GM12878 (cell line): ENCODE data around the gene DNAJC15. TPM values are rescaled to one million over a fixed set of nuclear protein-coding genes. Genes with fewer than 3 reads are reported as not detected.

Experiments used
- ATAC-seq: fragments of 200-7000 bp; cut with Tn5 transposase; 3 replicates; pipeline ENCODE4 v1.9.1; 2020; ENCODE audit warnings: mild to moderate bottlenecking, moderate library complexity
- BruUV-seq: library from RNA; stranded (reverse); fragments of 400-500 nt; replicated peaks from 2 replicates; lab custom pipeline; 2021; lab: Mats Ljungman, UMichigan
- CTCF ChIA-PET: fragments of 300-600 bp; sonication (Branson Sonifier 250); formaldehyde crosslinking; extraction: SDS; loops from one replicate; lab custom pipeline; 2021; ENCODE audit warnings: inconsistent platforms; lab: Yijun Ruan, JAX
- POLR2A ChIA-PET: fragments of 350-600 bp; formaldehyde crosslinking; extraction: SDS; loops from one replicate; lab custom pipeline; 2021; ENCODE audit warnings: inconsistent platforms; lab: Charles Lee
- RAD21 ChIA-PET: fragments of 300-600 bp; sonication (Branson Sonifier 250); formaldehyde crosslinking; loops from one replicate; lab custom pipeline; 2023; ENCODE audit warnings: antibody characterized with exemption; ENCODE audit not compliant: unreplicated experiment; lab: Charles Lee
- SMC1A ChIA-PET: fragments of 300-600 bp; sonication (Branson Sonifier 250); formaldehyde crosslinking; loops from one replicate; lab custom pipeline; 2023; ENCODE audit not compliant: unreplicated experiment, uncharacterized antibody; lab: Charles Lee
- DNase-seq: peaks from one replicate; pipeline ENCODE4 v3.0.0-alpha.2; 2011; ENCODE audit warnings: low read depth, low spot score
- FAIRE-seq: peaks from 3 replicates; lab custom pipeline; 2011; peaks lifted over from hg19 to GRCh38; lab: Jason Lieb, UNC
- H2AFZ ChIP-seq: 2 replicates; pipeline ENCODE4 v1.6.0; 2011; ENCODE audit warnings: low read depth, low read length, control low read depth; ENCODE audit not compliant: control insufficient read depth
- H3K27ac ChIP-seq: 2 replicates; pipeline ENCODE4 v1.5.1; 2011; ENCODE audit warnings: control low read depth; ENCODE audit not compliant: control insufficient read depth, insufficient read depth
- H3K27me3 ChIP-seq, 2 experiments: replicated peaks in 1 of 2; 2 replicates each; pipeline versions ENCODE4 v1.6.0 to v1.6.1; 2011; ENCODE audit warnings: low read length in 1 of 2; ENCODE audit not compliant: control insufficient read depth in 2 of 2, insufficient read depth in 2 of 2
- H3K36me3 ChIP-seq, 2 experiments: 2 replicates each; pipeline ENCODE4 v1.5.1; 2011; ENCODE audit warnings: low read length in 1 of 2; ENCODE audit not compliant: control insufficient read depth in 2 of 2, insufficient read depth in 2 of 2
- H3K4me1 ChIP-seq: 2 replicates; pipeline ENCODE4 v1.6.1; 2011; ENCODE audit warnings: mild to moderate bottlenecking, low read length, moderate library complexity, mixed read lengths; ENCODE audit not compliant: control insufficient read depth, insufficient read depth
- H3K4me2 ChIP-seq: 2 replicates; pipeline ENCODE4 v1.6.0; 2011; ENCODE audit warnings: control low read depth; ENCODE audit not compliant: control insufficient read depth, insufficient read depth
- H3K4me3 ChIP-seq: fragments of 200-600 bp; sonication (generic); 2 replicates; pipeline ENCODE4 v1.5.1; 2016
- H3K79me2 ChIP-seq: 2 replicates; pipeline ENCODE4 v1.6.0; 2011; ENCODE audit warnings: low read length; ENCODE audit not compliant: control insufficient read depth, insufficient read depth
- H3K9ac ChIP-seq: 2 replicates; pipeline ENCODE4 v1.8.0; 2011; ENCODE audit warnings: low read length, control low read depth, mixed read lengths; ENCODE audit not compliant: control insufficient read depth, insufficient read depth
- H3K9me3 ChIP-seq: replicated peaks from 3 replicates; pipeline ENCODE4 v1.5.1; 2011; ENCODE audit warnings: mild to moderate bottlenecking, low read length; ENCODE audit not compliant: control insufficient read depth, insufficient read depth
- H4K20me1 ChIP-seq: 2 replicates; pipeline ENCODE4 v1.6.0; 2011; ENCODE audit not compliant: control insufficient read depth, insufficient read depth
- CHD1 ChIP-seq: IDR thresholded peaks from 2 replicates; pipeline ENCODE4 v1.6.1; 2012; ENCODE audit warnings: low read depth, low read length, improper control_type of control experiment
- HDAC2 ChIP-seq: fragments of 200-600 bp; sonication (generic); IDR thresholded peaks from 2 replicates; pipeline ENCODE4 v1.6.1; 2017
- HDGF ChIP-seq: fragments of 450-650 bp; IDR thresholded peaks from 2 replicates; pipeline ENCODE4 v1.6.1; 2016; ENCODE audit warnings: antibody characterized with exemption
- KAT2A ChIP-seq: conservative IDR thresholded peaks from 2 replicates; pipeline ENCODE4 v1.6.1; 2011; ENCODE audit warnings: low read depth, low read length; ENCODE audit not compliant: control insufficient read depth
- NFYA ChIP-seq: IDR thresholded peaks from 2 replicates; pipeline ENCODE4 v1.6.1; 2011; ENCODE audit warnings: low read depth, mild to moderate bottlenecking, low read length, improper control_type of control experiment, borderline replicate concordance
- RELA ChIP-seq: fragments of 450-650 bp; IDR thresholded peaks from 2 replicates; pipeline ENCODE4 v1.8.0; 2014; ENCODE audit warnings: borderline replicate concordance; ENCODE audit not compliant: partially characterized antibody
- SP1 ChIP-seq: IDR thresholded peaks from one replicate; pipeline ENCODE4 v1.6.1; 2011; ENCODE audit warnings: low read depth, low read length
- YBX1 ChIP-seq: fragments of 450-650 bp; IDR thresholded peaks from 2 replicates; pipeline ENCODE4 v1.6.1; 2016; ENCODE audit warnings: antibody characterized with exemption
- WGBS: methylation state at CpG from one replicate; pipeline ENCODE4 v1.1.6; 2016; ENCODE audit warnings: low lambda C conversion rate; ENCODE audit not compliant: insufficient replicate concordance, insufficient coverage; ENCODE audit errors: missing lambda C conversion rate; 5-methylcytosine and 5-hydroxymethylcytosine counted together
- in situ Hi-C: fragments of 300-500 bp; cut with MboI; formaldehyde crosslinking; loops from 9 replicates; pipeline ENCODE4 v1.14.3; 2018; ENCODE audit warnings: mixed read lengths
- intact Hi-C: fragments of 100-400 bp; cut with micrococcal nuclease; formaldehyde crosslinking; loops from one replicate; pipeline ENCODE4 v1.14.2; 2022; ENCODE audit not compliant: unreplicated experiment
- polyA plus RNA-seq, 11 experiments: library from polyadenylated mRNA; depleted of rRNA in 4 of 11; unstranded in 6 of 11; stranded (reverse) in 5 of 11; fragments of >200 nt; fragmentation: Nextera tagmentation in 4 of 11; fragmentation: Illumina TruSeq in 1 of 11; extraction: Ambion mirVana in 4 of 11; extraction: Trizol in 1 of 11; gene quantifications; 1 replicate in 1 of 11; 2 replicates in 10 of 11; pipeline versions ENCODE4 v1.2.1 to v1.2.3, GENCODE V29; 2011 to 2016; ENCODE audit warnings: inconsistent platforms in 2 of 11, missing spikeins in 2 of 11, low read depth in 1 of 11
- total RNA-seq, 4 experiments: library from RNA; depleted of rRNA in 3 of 4; stranded (reverse); fragments of >200 nt in 3 of 4; fragmentation: Illumina TruSeq in 1 of 4; extraction: Trizol in 1 of 4; gene quantifications; 2 replicates each; pipeline versions ENCODE4 v1.2.1 to v1.2.3, GENCODE V29; 2013 to 2021

Gene DNAJC15
- total and polyA plus RNA-seq, 10 of the 15 experiments (the other 5 are each of a cell fraction or from before 2014, with no cell fraction given): 13.1 to 104 (median 54.4) TPM

- FAIRE-seq: no peak
- Histone ChIP-seq H3K36me3 (peaks cover 8 to 10% of the 10 kb centered on the region in 2 experiments; a peak in 3 of 4 replicates), H3K27ac (no peak overlapping the region), H3K79me2 (peaks cover 38% of the 10 kb centered on the region), H2AFZ (no peak overlapping the region), H3K27me3 (no peaks in the 10 kb centered on the region), H3K9me3 (peaks cover 6% of the 10 kb centered on the region; the same call in 1 of the 3 replicates), H3K9ac (no peak overlapping the region), H3K4me1 (no peaks in the 10 kb centered on the region; the same call in 1 of the 2 replicates), H4K20me1 (no peaks in the 10 kb centered on the region; the same call in 1 of the 2 replicates), H3K4me2 (no peak overlapping the region), H3K4me3 (no peak overlapping the region)
- no peak for TF ChIP-seq HDGF
- TF ChIP-seq SP1: no peak
- no peak for TF ChIP-seq HDAC2
- no peak for TF ChIP-seq NFYA
- TF ChIP-seq KAT2A: no peak
- TF ChIP-seq RELA: no peak
- no peak for TF ChIP-seq YBX1
- TF ChIP-seq CHD1: no peak
- no peak for DNase-seq
- ChIA-PET SMC1A (interaction anchor here (0.9 to 11.8 kb wide), 11 partner anchors 9 to 97 kb away, joined by 3 to 150 read pairs (median 5); partner anchors contain the start of genes DNAJC15 and EPSTI1), CTCF (interaction anchor here (0.8 to 1.3 kb wide), 6 partner anchors 8 to 62 kb away, joined by 3 to 4 read pairs (median 3); partner anchors contain the start of gene DNAJC15), POLR2A (interaction anchor here (1.0 kb wide), 1 partner anchor 11 kb away, joined by 3 read pairs; no protein-coding TSS in a partner anchor), RAD21 (interaction anchor here (0.5 to 1.9 kb wide), 3 partner anchors 8 to 67 kb away, joined by 3 to 4 read pairs (median 3); partner anchors contain the start of gene DNAJC15)
- WGBS: 89% methylated on average over 4 of the region's 4 CpGs
- intact Hi-C loops: no loop called here
- ATAC-seq: no peak
- BruUV-seq: no TSS peak
- in situ Hi-C loops: no loop called here
Measured at GRCh38 chr13:43031881-43032280, 8.5 kb downstream of the DNAJC15 start.
